ENCODE data around the gene ADRA2C.
A peak's percentile ranks its signal among the peaks of the same experiment; 100 is the strongest.

- TF ChIP-seq, protein P1, sequence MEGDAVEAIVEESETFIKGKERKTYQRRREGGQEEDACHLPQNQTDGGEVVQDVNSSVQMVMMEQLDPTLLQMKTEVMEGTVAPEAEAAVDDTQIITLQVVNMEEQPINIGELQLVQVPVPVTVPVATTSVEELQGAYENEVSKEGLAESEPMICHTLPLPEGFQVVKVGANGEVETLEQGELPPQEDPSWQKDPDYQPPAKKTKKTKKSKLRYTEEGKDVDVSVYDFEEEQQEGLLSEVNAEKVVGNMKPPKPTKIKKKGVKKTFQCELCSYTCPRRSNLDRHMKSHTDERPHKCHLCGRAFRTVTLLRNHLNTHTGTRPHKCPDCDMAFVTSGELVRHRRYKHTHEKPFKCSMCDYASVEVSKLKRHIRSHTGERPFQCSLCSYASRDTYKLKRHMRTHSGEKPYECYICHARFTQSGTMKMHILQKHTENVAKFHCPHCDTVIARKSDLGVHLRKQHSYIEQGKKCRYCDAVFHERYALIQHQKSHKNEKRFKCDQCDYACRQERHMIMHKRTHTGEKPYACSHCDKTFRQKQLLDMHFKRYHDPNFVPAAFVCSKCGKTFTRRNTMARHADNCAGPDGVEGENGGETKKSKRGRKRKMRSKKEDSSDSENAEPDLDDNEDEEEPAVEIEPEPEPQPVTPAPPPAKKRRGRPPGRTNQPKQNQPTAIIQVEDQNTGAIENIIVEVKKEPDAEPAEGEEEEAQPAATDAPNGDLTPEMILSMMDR (IDR thresholded peaks at IDR 0.05 in 8 of 11, conservative IDR thresholded peaks at IDR 0.05 in 3 of 11): peak in 3 of 11 experiments; percentile 10 to 31 (median 12)
- TF ChIP-seq POLR2AphosphoS5 (IDR thresholded peaks at IDR 0.05) (no peak), POLR2A (IDR thresholded peaks at IDR 0.05) (no peak)
Observed at GRCh38 chr4:3783693-3784306, 17.6 kb downstream of the ADRA2C start.

All from spleen (tissue), 7 donors.